ENCODE data around the gene SYTL4. TPM values are rescaled to one million over a fixed set of nuclear protein-coding genes. Genes with fewer than 3 reads are reported as not detected.

Gene SYTL4
- polyA plus RNA-seq, 1 donor, result 24.5 TPM

GRCh38 chrX:100648458-100649417, 83.2 kb downstream of the SYTL4 start:
- DNase-seq, result peak; percentile 36

DNA sequence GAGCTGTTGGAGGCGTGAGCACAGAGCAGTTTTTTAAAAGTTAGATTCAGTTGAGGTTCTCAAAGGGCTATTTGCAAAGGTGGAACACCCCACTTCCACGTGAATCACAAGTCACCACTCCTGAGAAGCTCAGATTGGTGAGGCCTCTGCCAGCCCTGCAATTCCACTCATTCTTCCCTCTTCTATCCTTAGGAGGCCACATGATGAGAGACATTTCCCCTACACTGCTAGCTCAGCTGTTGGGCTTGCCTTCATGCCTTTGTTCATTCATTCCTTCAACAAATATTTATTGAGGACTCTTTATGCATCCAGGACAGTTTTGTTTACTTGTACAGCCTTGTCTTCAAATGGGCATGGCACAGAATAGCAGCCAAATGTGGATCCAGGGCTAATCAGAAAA, 84.2 kb downstream of the SYTL4 start:
- no peak for DNase-seq

DNA sequence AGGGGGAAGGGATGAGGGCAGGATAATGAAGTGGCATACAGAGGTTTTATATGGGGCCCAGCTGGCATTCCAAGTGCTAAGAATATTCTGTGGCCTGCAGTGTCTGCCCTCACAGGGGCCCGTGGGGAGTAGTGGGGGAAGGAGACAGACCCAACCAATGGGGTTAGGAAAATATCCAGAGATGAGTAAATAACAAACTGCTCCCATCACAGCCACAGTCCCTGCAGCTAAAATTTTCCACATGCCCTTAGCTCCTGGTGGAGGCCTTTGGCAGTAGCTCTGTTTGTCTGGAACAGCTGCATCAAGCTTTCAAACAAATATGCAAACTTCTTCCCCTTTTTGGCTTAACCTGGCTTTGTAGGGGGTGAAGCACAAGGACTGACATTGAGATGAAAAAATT, 84.8 kb downstream of the SYTL4 start:
- no peak for DNase-seq

DNA sequence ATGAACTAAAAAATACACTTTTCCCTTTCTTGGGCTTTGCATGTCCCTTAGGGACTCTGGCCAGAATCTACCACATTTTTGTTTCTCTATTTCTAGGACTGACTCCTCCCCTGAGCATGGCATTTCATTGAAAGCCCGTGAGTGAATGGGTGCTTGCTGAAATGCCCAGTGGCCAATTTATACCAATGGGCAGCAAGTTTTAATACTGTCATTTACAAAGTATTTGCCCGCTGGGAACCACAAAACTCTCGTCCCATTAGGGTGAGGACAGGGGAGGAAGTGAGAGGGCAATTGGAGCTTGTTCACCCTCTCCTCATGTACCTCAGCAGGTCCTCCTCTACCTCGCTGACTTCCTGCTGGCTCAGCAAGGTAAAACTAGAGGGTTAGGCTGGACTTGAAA, 86.8 kb downstream of the SYTL4 start:
- DNase-seq, result no peak

GRCh38 chrX:100643956-100644860, 87.7 kb downstream of the SYTL4 start, which contains the start of gene SRPX2:
Gene SRPX2, plus strand, starts transcription at chrX:100644199. Its CDS starts 2,124 bp downstream, at chrX:100646323.
- DNase-seq, result no peak

DNA sequence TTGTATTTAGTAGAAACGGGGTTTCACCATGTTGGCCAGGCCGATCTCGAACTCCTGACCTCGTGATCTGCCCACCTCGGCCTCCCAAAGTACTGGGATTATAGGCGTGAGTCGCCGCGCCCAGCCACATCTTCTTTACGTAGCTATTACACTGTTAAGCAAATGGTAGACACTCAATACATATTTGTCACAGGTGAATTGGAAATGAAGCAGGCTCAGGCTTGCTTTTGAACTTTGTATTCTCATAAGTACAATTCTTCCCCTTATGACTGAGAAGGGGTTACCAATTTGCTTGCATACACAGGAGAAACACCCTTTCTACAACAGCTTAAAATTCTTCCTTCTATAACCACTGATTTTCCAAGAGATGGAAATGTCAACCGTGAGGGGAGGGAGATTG, 88.7 kb downstream of the SYTL4 start:
- no peak for DNase-seq

GRCh38 chrX:100642290-100642689, 89.6 kb downstream of the SYTL4 start:
- no peak for DNase-seq

DNA sequence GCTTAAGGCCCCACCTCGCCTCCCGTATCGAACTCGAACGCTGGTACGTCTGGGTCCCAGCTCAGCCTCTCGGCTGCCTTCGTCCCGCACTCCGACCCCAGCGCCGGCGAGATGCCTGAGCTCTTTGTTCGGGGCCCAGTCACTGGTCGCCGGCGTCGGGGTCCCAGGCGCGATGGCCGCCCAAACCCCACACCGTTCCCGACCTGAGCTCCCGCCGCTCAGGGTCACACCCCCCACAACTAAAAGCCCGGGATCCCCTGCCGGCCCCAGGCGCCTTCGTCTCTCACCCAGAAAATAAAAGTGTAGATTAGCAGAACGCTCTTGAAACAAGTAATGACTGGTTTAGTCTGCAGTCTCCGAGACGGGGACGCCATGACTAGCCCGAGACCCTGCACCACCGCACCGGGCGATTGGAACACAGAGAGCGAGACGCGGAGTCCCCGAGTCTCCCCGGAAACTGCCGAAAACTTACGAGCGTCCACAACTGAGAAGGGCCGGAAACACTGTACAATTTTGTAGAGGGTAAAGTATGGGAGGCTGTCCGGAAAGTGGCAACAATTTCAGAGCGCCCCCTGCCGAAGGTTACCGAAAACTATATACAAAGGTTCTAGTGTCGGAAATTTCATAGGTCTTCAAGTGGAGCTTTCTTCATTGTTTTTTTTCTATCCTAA, 95.5 kb downstream of the SYTL4 start, which contains the start of gene TSPAN6:
Gene TSPAN6, minus strand, starts transcription at position 486 of the 671 bp plus-strand sequence. Its CDS starts 112 bp downstream, at position 374.
- peak; percentile 86 for DNase-seq

DNA sequence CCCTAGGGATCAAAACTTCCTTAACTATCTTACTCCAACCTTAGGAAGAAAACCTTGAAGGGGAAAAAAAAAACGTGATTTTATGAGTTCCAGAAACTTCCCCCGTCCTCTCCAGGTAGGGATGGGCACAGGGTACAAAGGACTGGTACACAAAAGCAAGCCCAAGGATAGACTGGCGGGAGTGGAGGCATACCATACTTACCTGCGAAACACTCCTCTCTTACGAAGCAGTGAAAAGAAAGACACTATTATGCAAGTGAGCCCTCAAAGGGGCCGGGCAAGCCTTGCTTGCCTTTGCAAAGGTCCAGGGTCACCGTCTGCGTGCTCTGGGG, 96.0 kb downstream of the SYTL4 start:
- no peak for DNase-seq

DNA sequence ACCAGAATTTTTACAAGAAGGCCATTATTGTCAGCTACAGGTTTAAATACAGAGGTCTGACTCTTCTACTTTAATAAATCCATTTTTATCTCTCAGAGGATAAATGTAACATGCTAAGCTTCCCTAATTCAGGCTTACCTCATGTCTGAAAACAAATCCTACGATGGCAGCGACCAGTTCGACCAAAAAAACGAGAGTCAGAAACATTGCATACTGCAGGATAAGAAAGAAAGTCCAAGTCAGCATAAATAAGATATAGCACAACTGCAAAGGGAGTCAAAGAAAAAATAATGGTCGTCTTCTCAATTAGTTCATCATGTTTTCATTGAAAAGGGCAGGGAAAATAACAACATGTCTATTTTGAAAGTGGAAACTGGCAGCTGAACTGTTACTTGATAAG, 96.9 kb downstream of the SYTL4 start:
- no peak for DNase-seq

DNA sequence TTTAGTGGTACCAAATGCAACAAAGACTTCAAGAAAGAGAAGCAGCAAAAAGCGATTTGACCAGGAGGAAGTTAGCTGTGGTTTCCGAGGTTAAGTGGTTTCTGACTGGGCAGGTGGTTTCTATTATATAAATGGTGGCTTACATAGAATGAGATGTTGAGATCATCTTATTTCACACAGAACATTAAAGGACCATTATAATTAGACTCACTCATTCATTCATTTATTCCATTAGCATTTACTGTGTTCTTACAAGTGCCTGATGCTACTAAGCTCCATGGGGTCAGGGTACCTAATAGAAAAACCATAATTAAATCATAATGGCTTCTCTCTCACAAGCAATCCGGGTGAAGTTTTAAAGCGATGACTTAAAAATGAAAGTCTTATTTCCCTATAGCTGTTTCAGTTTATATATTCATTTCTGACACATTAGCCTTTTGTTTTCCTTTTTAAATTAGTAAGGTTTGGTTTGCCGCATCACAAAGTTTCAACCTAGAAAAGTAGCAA, 105.9 kb downstream of the SYTL4 start:
- no peak for DNase-seq

Other genes starting within 250 kb of the SYTL4 start
- 3.5 TPM for gene TNMD, start 147.2 kb downstream of the SYTL4 start, polyA plus RNA-seq (ENCODE audit: insufficient read length)
- 173 TPM for gene TSPAN6, start 95.3 kb downstream of the SYTL4 start, polyA plus RNA-seq (ENCODE audit: insufficient read length)
- gene SRPX2, start 87.9 kb downstream of the SYTL4 start, polyA plus RNA-seq (ENCODE audit: insufficient read length), result 16.9 TPM
- 24.2 TPM for gene CSTF2, start 88.3 kb upstream of the SYTL4 start, polyA plus RNA-seq (ENCODE audit: insufficient read length)
- gene NOX1, start 142.2 kb upstream of the SYTL4 start, polyA plus RNA-seq (ENCODE audit: insufficient read length), result 0.93 TPM
- 0.25 TPM for gene XKRX, start 196.8 kb upstream of the SYTL4 start, polyA plus RNA-seq (ENCODE audit: insufficient read length)
- 0.58 TPM for gene ARL13A, start 237.6 kb upstream of the SYTL4 start, polyA plus RNA-seq (ENCODE audit: insufficient read length)

All from left kidney (tissue), 2 donors.